HepG2 (cell line): ENCODE data around the gene CHP1. TPM values are rescaled to one million over a fixed set of nuclear protein-coding genes. Genes with fewer than 3 reads are reported as not detected.

Source experiments
- ARHGAP35 ChIP-seq: sonication (generic); formaldehyde crosslinking; IDR thresholded peaks from 2 replicates; pipeline ENCODE4 v1.9.0; 2022; ENCODE audit warnings: mild to moderate bottlenecking, inconsistent platforms, moderate library complexity, missing genetic modification reagents, borderline replicate concordance
- CBFB ChIP-seq: sonication (generic); formaldehyde crosslinking; IDR thresholded peaks from 2 replicates; pipeline ENCODE4 v1.4.0; 2020; ENCODE audit warnings: missing genetic modification reagents
- FOXA3 ChIP-seq: IDR thresholded peaks from 2 replicates; pipeline ENCODE4 v1.6.1; 2016; ENCODE audit warnings: missing genetic modification reagents, missing compliant biosample characterization
- GABPB1 ChIP-seq: IDR thresholded peaks from 2 replicates; pipeline ENCODE4 v1.6.1; 2016; ENCODE audit warnings: mild to moderate bottlenecking, missing genetic modification reagents, moderate library complexity, missing compliant biosample characterization
- GATA4 ChIP-seq: sonication (generic); IDR thresholded peaks from 2 replicates; pipeline ENCODE4 v1.6.1; 2016; ENCODE audit warnings: antibody characterized with exemption, low read depth, borderline replicate concordance
- HMGA1 ChIP-seq: sonication (generic); formaldehyde crosslinking; conservative IDR thresholded peaks from 2 replicates; pipeline ENCODE4 v1.4.0; 2020; ENCODE audit warnings: missing genetic modification reagents
- HOXD1 ChIP-seq: sonication (generic); formaldehyde crosslinking; IDR thresholded peaks from 2 replicates; pipeline ENCODE4 v1.5.0; 2020; ENCODE audit warnings: missing genetic modification reagents
- KAT2B ChIP-seq: fragments of 150-350 bp; IDR thresholded peaks from 2 replicates; pipeline ENCODE4 v1.6.1; 2014; ENCODE audit warnings: low read depth, low read length, borderline replicate concordance
- KLF9 ChIP-seq: IDR thresholded peaks from 2 replicates; pipeline ENCODE4 v1.6.1; 2016; ENCODE audit warnings: low read depth
- NCOA5 ChIP-seq: sonication (generic); formaldehyde crosslinking; IDR thresholded peaks from 2 replicates; pipeline ENCODE4 v1.4.0; 2020; ENCODE audit warnings: missing genetic modification reagents
- PAX8 ChIP-seq: sonication (generic); formaldehyde crosslinking; IDR thresholded peaks from 2 replicates; pipeline ENCODE4 v1.8.0; 2022; ENCODE audit warnings: mild to moderate bottlenecking, missing genetic modification reagents, borderline replicate concordance
- PCBP2 ChIP-seq: fragments of 200-400 bp; formaldehyde crosslinking; optimal IDR thresholded peaks from 2 replicates; pipeline ENCODE3; 2018; ENCODE audit warnings: low read length, low read depth; ENCODE audit not compliant: poor library complexity, severe bottlenecking
- PHF21A ChIP-seq: sonication (generic); formaldehyde crosslinking; IDR thresholded peaks from 2 replicates; pipeline ENCODE4 v1.5.0; 2020; ENCODE audit warnings: mild to moderate bottlenecking, missing genetic modification reagents
- RARA ChIP-seq: IDR thresholded peaks from 2 replicates; pipeline ENCODE4 v1.6.1; 2016; ENCODE audit warnings: missing genetic modification reagents, missing compliant biosample characterization
- SP4 ChIP-seq: sonication (generic); formaldehyde crosslinking; IDR thresholded peaks from 2 replicates; pipeline ENCODE4 v1.8.1; 2023; ENCODE audit warnings: mild to moderate bottlenecking, missing genetic modification reagents
- ZBTB34 ChIP-seq: sonication (generic); formaldehyde crosslinking; IDR thresholded peaks from 2 replicates; pipeline ENCODE4 v1.8.0; 2022; ENCODE audit warnings: mild to moderate bottlenecking, missing genetic modification reagents
- ZFX ChIP-seq: sonication (generic); formaldehyde crosslinking; IDR thresholded peaks from 2 replicates; pipeline ENCODE4 v1.4.0; 2020; ENCODE audit warnings: mild to moderate bottlenecking, low read depth, missing genetic modification reagents, moderate library complexity
- ZNF138 ChIP-seq: sonication (generic); formaldehyde crosslinking; IDR thresholded peaks from 2 replicates; pipeline ENCODE4 v1.5.0; 2020; ENCODE audit warnings: mild to moderate bottlenecking, low read depth, missing genetic modification reagents
- ZNF264 ChIP-seq: sonication (generic); formaldehyde crosslinking; IDR thresholded peaks from 2 replicates; pipeline ENCODE4 v1.4.0; 2020; ENCODE audit warnings: missing genetic modification reagents
- ZNF33A ChIP-seq: sonication (generic); formaldehyde crosslinking; IDR thresholded peaks from 2 replicates; pipeline ENCODE4 v1.5.1; 2020; ENCODE audit warnings: missing genetic modification reagents, mild to moderate bottlenecking, moderate library complexity, borderline replicate concordance
- ZNF430 ChIP-seq: sonication (generic); formaldehyde crosslinking; IDR thresholded peaks from 2 replicates; pipeline ENCODE4 v1.9.0; 2021; ENCODE audit warnings: mild to moderate bottlenecking, missing genetic modification reagents
- ZNF546 ChIP-seq: sonication (generic); formaldehyde crosslinking; conservative IDR thresholded peaks from 2 replicates; pipeline ENCODE4 v1.8.1; 2023; ENCODE audit warnings: mild to moderate bottlenecking, missing genetic modification reagents
- ZNF549 ChIP-seq: sonication (generic); formaldehyde crosslinking; IDR thresholded peaks from 2 replicates; pipeline ENCODE4 v1.5.0; 2020; ENCODE audit warnings: missing genetic modification reagents
- ZNF569 ChIP-seq: sonication (generic); formaldehyde crosslinking; IDR thresholded peaks from 2 replicates; pipeline ENCODE4 v1.5.0; 2020; ENCODE audit warnings: mild to moderate bottlenecking, missing genetic modification reagents, moderate library complexity, borderline replicate concordance
- ZNF792 ChIP-seq: IDR thresholded peaks from 2 replicates; pipeline ENCODE4 v1.6.1; 2016
- polyA plus RNA-seq, 8 experiments: library from polyadenylated mRNA; depleted of rRNA in 3 of 8; stranded (reverse) in 7 of 8; unstranded in 1 of 8; fragments of >200 nt; fragmentation: Illumina TruSeq in 4 of 8; extraction: Trizol in 4 of 8; gene quantifications; 2 replicates each; pipeline versions ENCODE4 v1.2.1 to v1.2.3, GENCODE V29; 2011 to 2016; ENCODE audit warnings: low read depth in 4 of 8, missing spikeins in 1 of 8, mixed read lengths in 1 of 8; ENCODE audit not compliant: insufficient read depth in 1 of 8
- total RNA-seq, 5 experiments: library from RNA; depleted of rRNA; stranded (reverse); fragments of >200 nt; fragmentation: Illumina TruSeq; extraction: Trizol; gene quantifications; 2 replicates each; pipeline ENCODE4 v1.2.3, GENCODE V29; 2016; ENCODE audit warnings: low read depth in 1 of 5
- TF ChIP-seq, protein P1 (sequence below): sonication (generic); formaldehyde crosslinking; conservative IDR thresholded peaks from 2 replicates; pipeline ENCODE4 v1.4.0; 2020; ENCODE audit warnings: missing genetic modification reagents
- TF ChIP-seq, protein P2 (sequence below): sonication (generic); formaldehyde crosslinking; IDR thresholded peaks from 2 replicates; pipeline ENCODE4 v1.4.0; 2020; ENCODE audit warnings: missing genetic modification reagents

The CHP1 gene
- total and polyA plus RNA-seq, 2 of the 13 experiments (the other 11 are each of a cell fraction or from before 2014, with no cell fraction given): 49.6 to 76.4 TPM

- peak; percentile 74 for TF ChIP-seq SP4
- TF ChIP-seq PCBP2: no peak
- peak; percentile 11; the same call in 1 of the 2 replicates for TF ChIP-seq FOXA3 (CRISPR knock-in tag)
- peak; percentile 87; the same call in 1 of the 2 replicates for TF ChIP-seq ARHGAP35 (CRISPR knock-in tag)
- peak; percentile 93 for TF ChIP-seq ZFX
- TF ChIP-seq KAT2B: no peak
- peak; percentile 76; the same call in 1 of the 2 replicates for TF ChIP-seq GABPB1
- TF ChIP-seq ZNF569: no peak
- TF ChIP-seq ZNF792: no peak; the same call in 1 of the 2 replicates
- TF ChIP-seq CBFB: peak; percentile 76; the same call in 1 of the 2 replicates
- TF ChIP-seq RARA (CRISPR knock-in tag): no peak
- TF ChIP-seq ZNF138 (CRISPR knock-in tag): 0 out of 2 replicates have a peak, but pooled peaks have one; percentile 54
- TF ChIP-seq, protein P1, sequence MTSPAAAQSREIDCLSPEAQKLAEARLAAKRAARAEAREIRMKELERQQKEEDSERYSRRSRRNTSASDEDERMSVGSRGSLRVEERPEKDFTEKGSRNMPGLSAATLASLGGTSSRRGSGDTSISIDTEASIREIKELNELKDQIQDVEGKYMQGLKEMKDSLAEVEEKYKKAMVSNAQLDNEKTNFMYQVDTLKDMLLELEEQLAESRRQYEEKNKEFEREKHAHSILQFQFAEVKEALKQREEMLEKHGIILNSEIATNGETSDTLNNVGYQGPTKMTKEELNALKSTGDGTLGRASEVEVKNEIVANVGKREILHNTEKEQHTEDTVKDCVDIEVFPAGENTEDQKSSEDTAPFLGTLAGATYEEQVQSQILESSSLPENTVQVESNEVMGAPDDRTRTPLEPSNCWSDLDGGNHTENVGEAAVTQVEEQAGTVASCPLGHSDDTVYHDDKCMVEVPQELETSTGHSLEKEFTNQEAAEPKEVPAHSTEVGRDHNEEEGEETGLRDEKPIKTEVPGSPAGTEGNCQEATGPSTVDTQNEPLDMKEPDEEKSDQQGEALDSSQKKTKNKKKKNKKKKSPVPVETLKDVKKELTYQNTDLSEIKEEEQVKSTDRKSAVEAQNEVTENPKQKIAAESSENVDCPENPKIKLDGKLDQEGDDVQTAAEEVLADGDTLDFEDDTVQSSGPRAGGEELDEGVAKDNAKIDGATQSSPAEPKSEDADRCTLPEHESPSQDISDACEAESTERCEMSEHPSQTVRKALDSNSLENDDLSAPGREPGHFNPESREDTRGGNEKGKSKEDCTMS (CRISPR knock-in tag): peak; percentile 68; the same call in 1 of the 2 replicates
- TF ChIP-seq ZNF549: no peak
- no peak for TF ChIP-seq ZNF264 (CRISPR knock-in tag)
- TF ChIP-seq, protein P2, sequence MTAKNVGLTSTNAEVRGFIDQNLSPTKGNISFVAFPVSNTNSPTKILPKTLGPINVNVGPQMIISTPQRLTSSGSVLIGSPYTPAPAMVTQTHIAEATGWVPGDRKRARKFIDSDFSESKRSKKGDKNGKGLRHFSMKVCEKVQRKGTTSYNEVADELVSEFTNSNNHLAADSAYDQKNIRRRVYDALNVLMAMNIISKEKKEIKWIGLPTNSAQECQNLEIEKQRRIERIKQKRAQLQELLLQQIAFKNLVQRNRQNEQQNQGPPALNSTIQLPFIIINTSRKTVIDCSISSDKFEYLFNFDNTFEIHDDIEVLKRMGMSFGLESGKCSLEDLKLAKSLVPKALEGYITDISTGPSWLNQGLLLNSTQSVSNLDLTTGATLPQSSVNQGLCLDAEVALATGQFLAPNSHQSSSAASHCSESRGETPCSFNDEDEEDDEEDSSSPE: peak; percentile 98
- TF ChIP-seq PAX8 (CRISPR knock-in tag): peak; percentile 76; the same call in 1 of the 2 replicates
- TF ChIP-seq PHF21A: peak; percentile 52; the same call in 1 of the 2 replicates
- TF ChIP-seq ZNF430 (CRISPR knock-in tag): peak; percentile 84
- TF ChIP-seq ZNF546: 0 out of 2 replicates have a peak, but pooled peaks have one; percentile 37
- TF ChIP-seq HMGA1: no peak
- TF ChIP-seq ZBTB34 (CRISPR knock-in tag): no peak
- no peak; the same call in 1 of the 2 replicates for TF ChIP-seq KLF9
- TF ChIP-seq GATA4: no peak
- no peak for TF ChIP-seq HOXD1 (CRISPR knock-in tag)
- no peak for TF ChIP-seq NCOA5 (CRISPR knock-in tag)
- no peak for TF ChIP-seq ZNF33A (CRISPR knock-in tag)
Observed at GRCh38 chr15:41283653-41284426, 52.8 kb downstream of the CHP1 start (continued).
